H9 (cell line): Measurements from ENCODE around the gene GALNT12. TPM values are rescaled to one million over a fixed set of nuclear protein-coding genes. Genes with fewer than 3 reads are reported as not detected.

Source experiments
- DNase-seq: peaks from one replicate; pipeline ENCODE4 v3.0.0-alpha.2; 2017
- H2AFZ ChIP-seq: one replicate; pipeline ENCODE4 v1.6.1; 2013; ENCODE audit warnings: mild to moderate bottlenecking, low read length, control low read depth, moderate library complexity
- H2AK5ac ChIP-seq: 2 replicates; pipeline ENCODE4 v1.6.1; 2013; ENCODE audit warnings: low read length, control low read depth, mixed read lengths; ENCODE audit not compliant: insufficient read length
- H2BK120ac ChIP-seq: one replicate; pipeline ENCODE4 v1.6.1; 2013; ENCODE audit warnings: low read depth, mild to moderate bottlenecking, low read length, control low read depth, inconsistent platforms; ENCODE audit not compliant: poor library complexity, severe bottlenecking
- H2BK12ac ChIP-seq: 2 replicates; pipeline ENCODE4 v1.6.1; 2013; ENCODE audit warnings: low read length, control low read depth, mixed read lengths, low read depth; ENCODE audit not compliant: insufficient read length
- H2BK15ac ChIP-seq: 2 replicates; pipeline ENCODE4 v1.6.1; 2013; ENCODE audit warnings: low read depth, low read length, control low read depth
- H2BK20ac ChIP-seq: one replicate; pipeline ENCODE4 v1.6.1; 2013; ENCODE audit warnings: low read depth, mild to moderate bottlenecking, low read length, control low read depth, inconsistent platforms; ENCODE audit not compliant: poor library complexity, severe bottlenecking
- H2BK5ac ChIP-seq: 2 replicates; pipeline ENCODE4 v1.6.1; 2013; ENCODE audit warnings: low read length, control low read depth, mixed read lengths; ENCODE audit not compliant: insufficient read length
- H3K14ac ChIP-seq: 2 replicates; pipeline ENCODE4 v1.6.1; 2013; ENCODE audit warnings: low read length, control low read depth; ENCODE audit not compliant: insufficient read depth
- H3K18ac ChIP-seq: 2 replicates; pipeline ENCODE4 v1.6.1; 2013; ENCODE audit warnings: low read depth, mild to moderate bottlenecking, mixed read lengths, low read length, control low read depth; ENCODE audit not compliant: insufficient read length
- H3K23ac ChIP-seq: 2 replicates; pipeline ENCODE4 v1.6.1; 2013; ENCODE audit warnings: low read length, control low read depth, mixed read lengths, low read depth; ENCODE audit not compliant: insufficient read length
- H3K23me2 ChIP-seq: 2 replicates; pipeline ENCODE4 v1.6.1; 2013; ENCODE audit warnings: low read depth, mild to moderate bottlenecking, mixed read lengths, low read length, control low read depth; ENCODE audit not compliant: insufficient read length, poor library complexity, severe bottlenecking
- H3K27ac ChIP-seq: 2 replicates; pipeline ENCODE4 v1.5.1; 2013; ENCODE audit warnings: low read length, control low read depth, mixed read lengths, low read depth; ENCODE audit not compliant: insufficient read length
- H3K27me3 ChIP-seq: 2 replicates; pipeline ENCODE4 v1.6.1; 2013; ENCODE audit warnings: low read length, control low read depth, inconsistent platforms; ENCODE audit not compliant: insufficient read depth
- H3K4ac ChIP-seq: 2 replicates; pipeline ENCODE4 v1.6.1; 2013; ENCODE audit warnings: low read depth, mild to moderate bottlenecking, control low read depth, inconsistent platforms, low read length, moderate library complexity
- H3K4me1 ChIP-seq: 2 replicates; pipeline ENCODE4 v1.6.1; 2013; ENCODE audit warnings: low read length, control low read depth, inconsistent platforms; ENCODE audit not compliant: insufficient read depth
- H3K4me2 ChIP-seq: 2 replicates; pipeline ENCODE4 v1.6.1; 2013; ENCODE audit warnings: low read length, control low read depth, mixed read lengths; ENCODE audit not compliant: insufficient read length, insufficient read depth
- H3K56ac ChIP-seq: 2 replicates; pipeline ENCODE4 v1.6.1; 2013; ENCODE audit warnings: low read depth, mild to moderate bottlenecking, mixed read lengths, low read length, control low read depth; ENCODE audit not compliant: insufficient read length
- H3K79me1 ChIP-seq: 2 replicates; pipeline ENCODE4 v1.6.1; 2013; ENCODE audit warnings: low read depth, mild to moderate bottlenecking, moderate library complexity, low read length, control low read depth, inconsistent platforms; ENCODE audit not compliant: insufficient read depth, poor library complexity, severe bottlenecking
- H3K79me2 ChIP-seq: 2 replicates; pipeline ENCODE4 v1.6.1; 2013; ENCODE audit warnings: low read length, control low read depth, inconsistent platforms; ENCODE audit not compliant: insufficient read depth
- H3K9ac ChIP-seq: 2 replicates; pipeline ENCODE4 v1.6.1; 2013; ENCODE audit warnings: low read length, control low read depth, mixed read lengths; ENCODE audit not compliant: insufficient read length; ENCODE audit errors: extremely low read depth
- H3K9me3 ChIP-seq: one replicate; pipeline ENCODE4 v1.6.1; 2013; ENCODE audit warnings: low read depth, low read length, inconsistent platforms; ENCODE audit not compliant: control insufficient read depth
- H3T11ph ChIP-seq: one replicate; pipeline ENCODE4 v1.6.1; 2013; ENCODE audit warnings: mild to moderate bottlenecking, low read length, control low read depth, inconsistent platforms
- H4K20me1 ChIP-seq: one replicate; pipeline ENCODE4 v1.6.1; 2013; ENCODE audit not compliant: control insufficient read depth, insufficient read length, insufficient read depth
- H4K5ac ChIP-seq: 2 replicates; pipeline ENCODE4 v1.6.1; 2013; ENCODE audit warnings: low read depth, mild to moderate bottlenecking, mixed read lengths, low read length, control low read depth; ENCODE audit not compliant: insufficient read length
- H4K8ac ChIP-seq: replicated peaks from 2 replicates; pipeline ENCODE4 v1.6.1; 2013; ENCODE audit warnings: low read length, control low read depth, mixed read lengths, low read depth; ENCODE audit not compliant: insufficient read length
- H4K91ac ChIP-seq: 2 replicates; pipeline ENCODE4 v1.6.1; 2013; ENCODE audit warnings: low read depth, mild to moderate bottlenecking, moderate library complexity, mixed read lengths, low read length, control low read depth; ENCODE audit not compliant: insufficient read length
- H3K27ac Mint-ChIP-seq, 3 experiments: 2 replicates in 2 of 3; 3 replicates in 1 of 3; pipeline ENCODE4 v1.8.0; 2020 to 2021; ENCODE audit warnings: mixed read lengths in 3 of 3, mild to moderate bottlenecking in 1 of 3, moderate library complexity in 1 of 3
- H3K27me3 Mint-ChIP-seq: 2 replicates; pipeline ENCODE4 v1.8.0; 2021; ENCODE audit warnings: low read depth, mild to moderate bottlenecking, moderate library complexity, mixed read lengths
- H3K36me3 Mint-ChIP-seq, 3 experiments: 2 replicates in 2 of 3; 3 replicates in 1 of 3; pipeline ENCODE4 v1.8.0; 2020 to 2021; ENCODE audit warnings: low read depth in 3 of 3, mixed read lengths in 3 of 3; ENCODE audit not compliant: insufficient read depth in 1 of 3
- H3K4me1 Mint-ChIP-seq, 2 experiments: 2 replicates each; pipeline ENCODE4 v1.8.0; 2020; ENCODE audit warnings: mixed read lengths in 2 of 2
- H3K4me3 Mint-ChIP-seq, 2 experiments: 2 replicates in 1 of 2; 3 replicates in 1 of 2; pipeline ENCODE4 v1.8.0; 2020 to 2021; ENCODE audit warnings: mild to moderate bottlenecking in 2 of 2, mixed read lengths in 2 of 2, moderate library complexity in 1 of 2
- H3K9me3 Mint-ChIP-seq, 2 experiments: 2 replicates in 1 of 2; 3 replicates in 1 of 2; pipeline ENCODE4 v1.8.0; 2020; ENCODE audit warnings: mild to moderate bottlenecking in 2 of 2, mixed read lengths in 2 of 2, moderate library complexity in 1 of 2
- WGBS: extraction: QIAGEN DNeasy Blood & Tissue Kit; methylation state at CpG from one replicate; pipeline ENCODE4 v1.1.7; 2013; ENCODE audit warnings: missing lambda C conversion rate, low lambda C conversion rate, mixed read lengths; ENCODE audit not compliant: insufficient read length; ENCODE audit errors: extremely low coverage; 5-methylcytosine and 5-hydroxymethylcytosine counted together
- total RNA-seq: library from RNA; stranded (reverse); gene quantifications from 2 replicates; pipeline ENCODE4 v1.2.1, GENCODE V29; 2021
- TF ChIP-seq, protein P1 (sequence below): fragments of 200-600 bp; sonication (generic); conservative IDR thresholded peaks from 3 replicates; pipeline ENCODE4 v1.8.0; 2021; ENCODE audit warnings: antibody characterized with exemption, mild to moderate bottlenecking

Gene GALNT12
- total RNA-seq, 1 experiment from 2014 or later = 18.0 TPM

GRCh38 chr9:98856982-98857381 lies 49.5 kb downstream of the GALNT12 start:
- H4K8ac ChIP-seq = no peak overlapping the region
- H4K91ac ChIP-seq = no peak overlapping the region
- no peaks in the 10 kb centered on the region for H3K23me2 ChIP-seq
- TF ChIP-seq, protein P1, sequence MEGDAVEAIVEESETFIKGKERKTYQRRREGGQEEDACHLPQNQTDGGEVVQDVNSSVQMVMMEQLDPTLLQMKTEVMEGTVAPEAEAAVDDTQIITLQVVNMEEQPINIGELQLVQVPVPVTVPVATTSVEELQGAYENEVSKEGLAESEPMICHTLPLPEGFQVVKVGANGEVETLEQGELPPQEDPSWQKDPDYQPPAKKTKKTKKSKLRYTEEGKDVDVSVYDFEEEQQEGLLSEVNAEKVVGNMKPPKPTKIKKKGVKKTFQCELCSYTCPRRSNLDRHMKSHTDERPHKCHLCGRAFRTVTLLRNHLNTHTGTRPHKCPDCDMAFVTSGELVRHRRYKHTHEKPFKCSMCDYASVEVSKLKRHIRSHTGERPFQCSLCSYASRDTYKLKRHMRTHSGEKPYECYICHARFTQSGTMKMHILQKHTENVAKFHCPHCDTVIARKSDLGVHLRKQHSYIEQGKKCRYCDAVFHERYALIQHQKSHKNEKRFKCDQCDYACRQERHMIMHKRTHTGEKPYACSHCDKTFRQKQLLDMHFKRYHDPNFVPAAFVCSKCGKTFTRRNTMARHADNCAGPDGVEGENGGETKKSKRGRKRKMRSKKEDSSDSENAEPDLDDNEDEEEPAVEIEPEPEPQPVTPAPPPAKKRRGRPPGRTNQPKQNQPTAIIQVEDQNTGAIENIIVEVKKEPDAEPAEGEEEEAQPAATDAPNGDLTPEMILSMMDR = no peak
- H3K9me3 ChIP-seq = peaks cover 5% of the 10 kb centered on the region
- H3K79me2 ChIP-seq = no peaks in the 10 kb centered on the region
- DNase-seq = no peak
- no peak overlapping the region for H3K56ac ChIP-seq
- no peak overlapping the region for H3K23ac ChIP-seq
- no peak overlapping the region for H3K9ac ChIP-seq
- H3K9me3 Mint-ChIP-seq = no peaks in the 10 kb centered on the region; a peak in 1 of 5 replicates
- H4K5ac ChIP-seq = no peak overlapping the region
- no peaks in the 10 kb centered on the region; a peak in 2 of 4 replicates for H3K4me1 Mint-ChIP-seq
- no peak overlapping the region; a peak in 1 of 7 replicates for H3K27ac Mint-ChIP-seq
- H3K27me3 ChIP-seq = no peaks in the 10 kb centered on the region
- no peak overlapping the region for H3K4me3 Mint-ChIP-seq
- H3K4me2 ChIP-seq = no peak overlapping the region
- H2AK5ac ChIP-seq = no peak overlapping the region
- no peak overlapping the region for H2BK5ac ChIP-seq
- H3K14ac ChIP-seq = no peak overlapping the region
- no peaks in the 10 kb centered on the region for H4K20me1 ChIP-seq
- H3K4ac ChIP-seq = no peak overlapping the region
- no peak overlapping the region for H3T11ph ChIP-seq
- no peak overlapping the region for H3K18ac ChIP-seq
- H2BK15ac ChIP-seq = no peak overlapping the region
- H3K27me3 Mint-ChIP-seq = no peaks in the 10 kb centered on the region; the same call in 1 of the 2 replicates
- H2BK12ac ChIP-seq = no peak overlapping the region
- no peak overlapping the region for H2AFZ ChIP-seq
- no peak overlapping the region for H2BK20ac ChIP-seq
- no peaks in the 10 kb centered on the region for H3K4me1 ChIP-seq
- no peak overlapping the region for H2BK120ac ChIP-seq
- no CpG with 5 or more reads among the region's 5 CpGs for WGBS
- H3K79me1 ChIP-seq = no peaks in the 10 kb centered on the region
- no peaks in the 10 kb centered on the region for H3K36me3 Mint-ChIP-seq
- H3K27ac ChIP-seq = no peak overlapping the region
